ENCODE data around the gene DNAH6.
"Not testable (repeated sequence)": the region's sequence is repeated elsewhere in the genome, so short reads cannot be mapped to it uniquely, and the experiment has no call there.

DNAH6 gene

GRCh38 chr2:84515788-84516187, 510 bp upstream of the DNAH6 start:
- no peak for DNase-seq

GRCh38 chr2:84519332-84519957, 3.1 kb downstream of the DNAH6 start:
- DNase-seq, result no peak

GRCh38 chr2:84526562-84526961, 10.3 kb downstream of the DNAH6 start:
- DNase-seq, result no peak

- no peak for DNase-seq
These were observed 11.1 kb downstream of the DNAH6 start for GRCh38 chr2:84527137-84528129.

GRCh38 chr2:84532291-84532690, 16.0 kb downstream of the DNAH6 start:
- DNase-seq, result no peak

GRCh38 chr2:84534225-84534624, 17.9 kb downstream of the DNAH6 start:
- no peak for DNase-seq

- DNase-seq, result no peak
These were observed 21.0 kb downstream of the DNAH6 start for GRCh38 chr2:84537251-84537650.

GRCh38 chr2:84539729-84540128, 23.4 kb downstream of the DNAH6 start:
- DNase-seq, result no peak

GRCh38 chr2:84545005-84545404, 28.7 kb downstream of the DNAH6 start:
- DNase-seq, result no peak

GRCh38 chr2:84546551-84546950, 30.3 kb downstream of the DNAH6 start:
- DNase-seq, result no peak

- DNase-seq, result no peak
These were observed 32.0 kb downstream of the DNAH6 start for GRCh38 chr2:84548303-84548702.

GRCh38 chr2:84550916-84551315, 34.6 kb downstream of the DNAH6 start:
- no peak for DNase-seq

- DNase-seq, result not testable (repeated sequence)
These were observed 35.2 kb downstream of the DNAH6 start for GRCh38 chr2:84551526-84551925.

GRCh38 chr2:84556190-84556589, 39.9 kb downstream of the DNAH6 start:
- DNase-seq, result peak; percentile 2

- no peak for DNase-seq
These were observed 43.5 kb downstream of the DNAH6 start for GRCh38 chr2:84559838-84560237.

- no peak for DNase-seq
These were observed 63.4 kb downstream of the DNAH6 start for GRCh38 chr2:84579661-84580060.

GRCh38 chr2:84603911-84604310, 87.6 kb downstream of the DNAH6 start:
- no peak for DNase-seq

GRCh38 chr2:84613082-84613481, 96.8 kb downstream of the DNAH6 start:
- DNase-seq, result no peak

- DNase-seq, result no peak
These were observed 103.6 kb downstream of the DNAH6 start for GRCh38 chr2:84619794-84620371.

- no peak for DNase-seq
These were observed 112.2 kb downstream of the DNAH6 start for GRCh38 chr2:84628486-84628885.

- DNase-seq, result no peak
These were observed 113.3 kb downstream of the DNAH6 start for GRCh38 chr2:84629550-84629949.

- no peak for DNase-seq
These were observed 114.7 kb downstream of the DNAH6 start for GRCh38 chr2:84631047-84631446.

- no peak for DNase-seq
These were observed 115.7 kb downstream of the DNAH6 start for GRCh38 chr2:84631985-84632384.

All from stimulated activated CD4-positive, alpha-beta T cell treated with anti-CD3 and anti-CD28 coated beads, Interleukin-12 subunit alpha, Interleukin-12 subunit beta, amount 100 ng/mL, for 4 hours (primary cell).